OCI-LY1 (cell line): ENCODE measurements around the gene ERGIC2.

Source experiments
- EZH2 ChIP-seq: fragments of 200-600 bp; sonication (generic), shearing (Covaris generic); IDR thresholded peaks from 2 replicates; pipeline ENCODE4 v1.8.0; 2017; ENCODE audit warnings: borderline replicate concordance, mixed run types, mild to moderate bottlenecking, antibody characterized with exemption, low read length, moderate library complexity, mixed read lengths
- TF ChIP-seq, protein P1 (sequence below): fragments of 200-600 bp; sonication (generic), shearing (Covaris generic); IDR thresholded peaks from 2 replicates; pipeline ENCODE4 v1.5.1; 2017; ENCODE audit warnings: mild to moderate bottlenecking, antibody characterized with exemption, low read length, moderate library complexity, mixed read lengths

DNA sequence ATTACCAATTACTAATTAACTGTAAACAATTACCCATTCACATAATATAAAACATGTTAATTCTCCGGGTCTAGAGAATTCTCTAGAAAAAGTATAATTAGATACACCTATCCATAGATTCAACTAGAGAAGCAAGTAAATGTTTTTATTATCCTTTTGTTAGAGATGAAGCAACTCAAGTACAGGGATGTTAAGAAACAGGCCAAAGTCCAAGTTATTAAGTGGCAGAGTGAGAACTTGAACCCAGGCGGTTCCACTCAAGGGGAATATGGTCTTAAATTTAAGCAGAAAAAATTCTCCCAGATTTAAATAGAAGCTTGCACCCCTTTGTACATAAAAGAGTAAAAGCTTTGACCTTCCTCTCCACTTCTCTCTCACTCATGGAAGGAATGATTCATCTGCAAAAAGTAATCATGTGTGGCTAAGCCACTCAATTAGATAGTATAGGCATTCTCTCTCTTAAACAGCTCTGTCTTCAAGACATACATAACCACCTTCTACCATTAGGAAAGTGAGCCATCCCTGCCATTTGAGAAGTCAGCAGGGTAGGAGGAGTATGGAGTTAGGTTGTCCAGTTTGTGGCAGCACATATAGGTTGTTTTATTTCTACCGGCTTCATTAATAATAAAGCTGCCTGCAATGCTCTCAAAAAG lies 34.1 kb downstream of the ERGIC2 start:
- TF ChIP-seq, protein P1, sequence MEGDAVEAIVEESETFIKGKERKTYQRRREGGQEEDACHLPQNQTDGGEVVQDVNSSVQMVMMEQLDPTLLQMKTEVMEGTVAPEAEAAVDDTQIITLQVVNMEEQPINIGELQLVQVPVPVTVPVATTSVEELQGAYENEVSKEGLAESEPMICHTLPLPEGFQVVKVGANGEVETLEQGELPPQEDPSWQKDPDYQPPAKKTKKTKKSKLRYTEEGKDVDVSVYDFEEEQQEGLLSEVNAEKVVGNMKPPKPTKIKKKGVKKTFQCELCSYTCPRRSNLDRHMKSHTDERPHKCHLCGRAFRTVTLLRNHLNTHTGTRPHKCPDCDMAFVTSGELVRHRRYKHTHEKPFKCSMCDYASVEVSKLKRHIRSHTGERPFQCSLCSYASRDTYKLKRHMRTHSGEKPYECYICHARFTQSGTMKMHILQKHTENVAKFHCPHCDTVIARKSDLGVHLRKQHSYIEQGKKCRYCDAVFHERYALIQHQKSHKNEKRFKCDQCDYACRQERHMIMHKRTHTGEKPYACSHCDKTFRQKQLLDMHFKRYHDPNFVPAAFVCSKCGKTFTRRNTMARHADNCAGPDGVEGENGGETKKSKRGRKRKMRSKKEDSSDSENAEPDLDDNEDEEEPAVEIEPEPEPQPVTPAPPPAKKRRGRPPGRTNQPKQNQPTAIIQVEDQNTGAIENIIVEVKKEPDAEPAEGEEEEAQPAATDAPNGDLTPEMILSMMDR = no peak
- TF ChIP-seq EZH2 = no peak
